Measurements from ENCODE around the gene KDM2A.
"Not testable (repeated sequence)": the region's sequence is repeated elsewhere in the genome, so short reads cannot be mapped to it uniquely, and the experiment has no call there.

The KDM2A gene

DNA sequence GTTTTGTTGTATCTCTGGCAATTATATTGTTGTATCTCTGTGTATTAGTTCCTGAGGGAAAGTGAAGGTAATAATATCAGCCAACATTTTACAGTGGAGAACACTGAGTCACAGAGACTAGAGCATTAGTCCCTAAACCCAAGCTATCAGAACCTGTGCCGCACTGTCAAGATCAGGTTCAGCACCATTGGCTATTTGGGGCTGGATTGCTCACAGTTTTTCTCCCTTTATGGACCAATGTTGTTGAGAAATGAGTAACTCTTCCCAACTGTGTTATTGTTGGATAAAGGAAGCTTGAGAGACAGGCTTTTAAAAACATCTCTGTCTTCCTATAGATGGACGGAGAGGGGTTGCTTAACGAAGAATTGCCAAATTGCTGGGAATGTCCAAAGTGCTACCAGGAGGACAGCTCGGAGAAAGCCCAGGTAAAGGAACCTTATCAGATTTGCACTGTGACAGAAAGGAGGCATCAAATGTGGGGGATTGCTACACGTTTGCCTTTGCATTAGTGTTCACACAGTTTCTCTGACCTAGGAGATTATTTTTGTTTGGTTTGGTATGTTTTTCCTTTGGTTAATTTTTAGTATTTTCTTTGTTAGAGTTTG is 129.0 kb downstream of the KDM2A start:
- TF ChIP-seq ZNF274 (IDR thresholded peaks at IDR 0.05; ENCODE audit: low read depth, low read length) = no peak
- no peak overlapping the region for H3K4me3 ChIP-seq (ENCODE audit: low read length)

DNA sequence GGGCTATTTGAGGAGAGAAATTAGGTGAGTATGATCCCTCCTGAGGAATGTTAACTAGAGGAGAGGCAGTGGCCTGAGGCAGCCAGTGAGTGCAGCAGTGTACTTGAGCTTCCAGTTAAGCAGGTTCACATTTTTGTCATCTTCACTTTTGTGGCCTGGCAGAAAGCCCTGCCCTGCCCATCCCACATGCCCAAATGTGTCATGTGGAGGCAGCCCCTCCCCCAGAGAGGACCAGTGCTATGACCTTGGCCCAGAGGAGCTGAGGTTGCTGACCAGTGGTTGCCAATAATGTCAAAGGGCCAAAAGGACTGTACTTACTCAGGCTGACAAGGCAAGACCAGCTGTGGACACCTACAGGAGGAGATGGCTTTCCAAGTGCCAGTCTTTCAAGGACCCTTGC is 129.6 kb downstream of the KDM2A start:
- H3K4me3 ChIP-seq (ENCODE audit: low read length) = no peak overlapping the region
- TF ChIP-seq ZNF274 (IDR thresholded peaks at IDR 0.05; ENCODE audit: low read depth, low read length) = no peak

DNA sequence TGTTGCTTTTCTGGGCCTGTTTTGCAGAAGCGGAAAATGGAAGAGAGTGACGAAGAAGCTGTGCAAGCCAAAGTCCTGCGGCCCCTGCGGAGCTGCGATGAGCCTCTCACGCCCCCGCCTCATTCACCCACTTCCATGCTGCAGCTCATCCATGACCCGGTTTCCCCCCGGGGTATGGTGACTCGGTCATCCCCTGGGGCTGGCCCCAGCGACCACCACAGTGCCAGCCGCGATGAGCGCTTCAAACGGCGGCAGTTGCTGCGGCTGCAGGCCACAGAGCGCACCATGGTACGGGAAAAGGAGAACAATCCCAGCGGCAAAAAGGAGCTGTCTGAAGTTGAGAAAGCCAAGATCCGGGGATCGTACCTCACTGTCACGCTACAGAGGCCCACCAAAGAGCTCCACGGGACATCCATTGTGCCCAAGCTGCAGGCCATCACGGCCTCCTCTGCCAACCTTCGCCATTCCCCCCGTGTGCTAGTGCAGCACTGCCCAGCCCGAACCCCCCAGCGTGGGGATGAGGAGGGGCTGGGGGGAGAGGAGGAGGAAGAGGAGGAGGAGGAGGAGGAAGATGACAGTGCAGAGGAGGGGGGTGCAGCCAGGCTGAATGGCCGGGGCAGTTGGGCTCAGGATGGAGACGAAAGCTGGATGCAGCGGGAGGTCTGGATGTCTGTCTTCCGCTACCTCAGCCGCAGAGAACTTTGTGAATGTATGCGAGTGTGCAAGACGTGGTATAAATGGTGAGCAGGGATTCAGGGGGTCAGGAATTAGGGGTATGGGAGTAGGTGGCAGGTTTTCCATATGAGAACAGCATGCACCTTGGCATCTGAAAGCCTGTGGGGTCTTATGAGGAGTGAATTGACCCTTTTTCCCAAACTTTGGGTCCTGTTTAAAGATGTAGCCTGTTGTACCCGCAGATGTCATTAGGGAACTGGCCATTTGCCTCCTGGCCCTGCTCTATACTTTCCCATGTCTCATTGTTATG is 131.3 kb downstream of the KDM2A start:
- no peak for TF ChIP-seq ZNF274 (IDR thresholded peaks at IDR 0.05; ENCODE audit: low read depth, low read length)
- no peak overlapping the region for H3K4me3 ChIP-seq (ENCODE audit: low read length)

- TF ChIP-seq ZNF274 (IDR thresholded peaks at IDR 0.05; ENCODE audit: low read depth, low read length) = no peak
- no peak overlapping the region for H3K4me3 ChIP-seq (ENCODE audit: low read length)
These were observed 132.8 kb downstream of the KDM2A start for GRCh38 chr11:67251841-67252240.

- no peak for TF ChIP-seq ZNF274 (IDR thresholded peaks at IDR 0.05; ENCODE audit: low read depth, low read length)
- no peak overlapping the region for H3K4me3 ChIP-seq (ENCODE audit: low read length)
These were observed 133.8 kb downstream of the KDM2A start for GRCh38 chr11:67252831-67253239.

- no peak overlapping the region for H3K4me3 ChIP-seq (ENCODE audit: low read length)
- no peak for TF ChIP-seq ZNF274 (IDR thresholded peaks at IDR 0.05; ENCODE audit: low read depth, low read length)
These were observed 135.0 kb downstream of the KDM2A start for GRCh38 chr11:67253872-67254624.

GRCh38 chr11:67254798-67255197 is 135.7 kb downstream of the KDM2A start:
- no peak for TF ChIP-seq ZNF274 (IDR thresholded peaks at IDR 0.05; ENCODE audit: low read depth, low read length)
- H3K4me3 ChIP-seq (ENCODE audit: low read length) = no peak overlapping the region

GRCh38 chr11:67255353-67255752 is 136.3 kb downstream of the KDM2A start:
- H3K4me3 ChIP-seq (ENCODE audit: low read length) = no peak overlapping the region
- no peak for TF ChIP-seq ZNF274 (IDR thresholded peaks at IDR 0.05; ENCODE audit: low read depth, low read length)

DNA sequence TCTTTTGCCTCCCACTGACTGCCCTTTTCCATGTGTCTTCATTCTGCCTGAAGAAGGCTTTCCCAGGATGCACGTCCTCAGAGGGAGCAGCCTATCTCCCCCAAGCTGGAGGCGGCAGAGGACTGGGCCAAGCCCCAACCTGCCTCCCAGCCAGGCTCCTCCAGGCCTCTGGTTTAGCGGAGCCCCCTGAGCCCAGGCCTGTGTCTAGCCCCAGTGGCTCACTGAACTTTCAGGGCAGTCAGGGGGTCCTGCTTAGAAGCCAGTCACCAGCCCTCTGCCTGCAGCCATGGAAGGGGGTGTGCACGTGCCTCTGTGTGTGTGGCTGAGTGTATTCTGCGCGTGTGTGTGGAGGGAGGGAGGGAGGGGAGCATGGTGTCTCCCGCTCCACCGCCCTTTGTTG is 136.8 kb downstream of the KDM2A start:
- no peak overlapping the region for H3K4me3 ChIP-seq (ENCODE audit: low read length)
- no peak for TF ChIP-seq ZNF274 (IDR thresholded peaks at IDR 0.05; ENCODE audit: low read depth, low read length)

- no peak for TF ChIP-seq ZNF274 (IDR thresholded peaks at IDR 0.05; ENCODE audit: low read depth, low read length)
These were observed 137.5 kb downstream of the KDM2A start for GRCh38 chr11:67256477-67257135.

GRCh38 chr11:67260406-67260805 is 141.3 kb downstream of the KDM2A start:
- TF ChIP-seq ZNF274 (IDR thresholded peaks at IDR 0.05; ENCODE audit: low read depth, low read length) = no peak
- H3K4me3 ChIP-seq (ENCODE audit: low read length) = no peak overlapping the region

More at GRCh38 chr11:67256477-67257135, 137.5 kb downstream of the KDM2A start:
- no peak overlapping the region for H3K4me3 ChIP-seq (ENCODE audit: low read length)

- not testable (repeated sequence) for H3K4me3 ChIP-seq (ENCODE audit: low read length)
These were observed 142.0 kb downstream of the KDM2A start for GRCh38 chr11:67260885-67261639.

DNA sequence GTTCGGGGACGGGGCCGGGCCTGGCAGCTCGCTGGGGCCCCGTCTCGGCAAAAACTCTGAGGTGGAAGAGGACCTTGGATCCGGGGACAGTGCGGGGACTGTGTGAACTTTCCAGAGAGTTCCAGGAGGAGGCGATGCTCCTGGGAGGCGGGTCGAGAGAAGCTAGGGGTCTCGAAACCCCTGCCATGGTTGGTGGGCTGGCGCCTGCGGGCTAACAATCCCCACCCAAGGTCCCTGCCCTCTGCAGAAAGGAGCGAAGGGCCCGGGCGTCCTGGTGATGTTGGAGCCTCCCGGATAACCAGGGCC is 142.5 kb downstream of the KDM2A start:
- TF ChIP-seq ZNF274 (IDR thresholded peaks at IDR 0.05; ENCODE audit: low read depth, low read length) = no peak
- H3K4me3 ChIP-seq (ENCODE audit: low read length) = no peak overlapping the region
